H1 (cell line): Measurements from ENCODE around the gene CTCF. TPM values are rescaled to one million over a fixed set of nuclear protein-coding genes. Genes with fewer than 3 reads are reported as not detected.

Experiments
- CTCF ChIA-PET: fragments of 300-600 bp; sonication (Branson Sonifier 250); formaldehyde crosslinking; loops from one replicate; lab custom pipeline; 2021; ENCODE audit not compliant: partially characterized antibody; lab: Charles Lee
- POLR2A ChIA-PET: fragments of 300-600 bp; sonication (Branson Sonifier 250); formaldehyde crosslinking; loops from one replicate; lab custom pipeline; 2021; ENCODE audit warnings: inconsistent platforms; ENCODE audit not compliant: partially characterized antibody; lab: Charles Lee
- DNase-seq, 2 experiments: peaks; one replicate each; pipeline versions ENCODE4 v3.0.0 to v3.0.0-alpha.2; 2010 to 2022; ENCODE audit warnings: low spot score in 2 of 2, low read depth in 1 of 2, mixed read lengths in 1 of 2
- FAIRE-seq: peaks from 2 replicates; lab custom pipeline; 2011; peaks lifted over from hg19 to GRCh38; lab: Jason Lieb, UNC
- H2AFZ ChIP-seq: 2 replicates; pipeline ENCODE4 v1.8.1; 2012; ENCODE audit warnings: low read length, inconsistent platforms
- H2AK5ac ChIP-seq: 2 replicates; pipeline ENCODE4 v1.6.1; 2013; ENCODE audit warnings: low read depth, low read length
- H2BK120ac ChIP-seq: replicated peaks from 2 replicates; pipeline ENCODE3; 2013; ENCODE audit warnings: low read depth, low read length, inconsistent platforms
- H2BK12ac ChIP-seq: 2 replicates; pipeline ENCODE4 v1.6.1; 2013; ENCODE audit warnings: low read depth, low read length
- H2BK15ac ChIP-seq: 2 replicates; pipeline ENCODE4 v1.6.1; 2013; ENCODE audit warnings: low read length
- H2BK20ac ChIP-seq: 2 replicates; pipeline ENCODE4 v1.6.1; 2013; ENCODE audit warnings: low read length
- H2BK5ac ChIP-seq: 2 replicates; pipeline ENCODE4 v1.6.1; 2013; ENCODE audit warnings: low read depth, low read length
- H3K14ac ChIP-seq: 2 replicates; pipeline ENCODE4 v1.6.1; 2013; ENCODE audit warnings: inconsistent platforms; ENCODE audit not compliant: insufficient read length
- H3K18ac ChIP-seq: 2 replicates; pipeline ENCODE4 v1.6.1; 2013; ENCODE audit warnings: low read length; ENCODE audit errors: extremely low read depth
- H3K23ac ChIP-seq: 2 replicates; pipeline ENCODE4 v1.6.1; 2013; ENCODE audit warnings: inconsistent platforms; ENCODE audit not compliant: insufficient read length
- H3K23me2 ChIP-seq: 2 replicates; pipeline ENCODE4 v1.6.1; 2013; ENCODE audit warnings: low read depth, low read length
- H3K27ac ChIP-seq: 2 replicates; pipeline ENCODE4 v1.6.1; 2011; ENCODE audit warnings: low read depth, low read length, inconsistent platforms
- H3K27me3 ChIP-seq, 4 experiments: replicated peaks in 1 of 4; 1 replicate in 1 of 4; 2 replicates in 3 of 4; pipeline versions ENCODE4 v1.6.1 to v1.8.1; 2011 to 2013; ENCODE audit warnings: low read length in 3 of 4, mild to moderate bottlenecking in 3 of 4, inconsistent platforms in 2 of 4, mixed read lengths in 2 of 4, moderate library complexity in 1 of 4; ENCODE audit not compliant: control insufficient read depth in 3 of 4, insufficient read depth in 3 of 4; ENCODE audit errors: extremely low read depth in 1 of 4
- H3K36me3 ChIP-seq, 4 experiments: 2 replicates each; pipeline versions ENCODE4 v1.6.1 to v1.8.1; 2011 to 2013; ENCODE audit warnings: mild to moderate bottlenecking in 4 of 4, low read length in 3 of 4, moderate library complexity in 2 of 4, control low read depth in 1 of 4, inconsistent platforms in 1 of 4; ENCODE audit not compliant: insufficient read depth in 4 of 4, control insufficient read depth in 2 of 4
- H3K4ac ChIP-seq: replicated peaks from 2 replicates; pipeline ENCODE3; 2013; ENCODE audit warnings: low read length, low read depth, mixed read lengths, inconsistent platforms; ENCODE audit not compliant: insufficient read length
- H3K4me1 ChIP-seq, 4 experiments: replicated peaks in 1 of 4; 1 replicate in 1 of 4; 2 replicates in 3 of 4; pipeline versions ENCODE4 v1.6.1 to v1.8.1; 2011 to 2013; ENCODE audit warnings: low read length in 3 of 4, inconsistent platforms in 2 of 4, mixed read lengths in 1 of 4; ENCODE audit not compliant: insufficient read depth in 4 of 4, control insufficient read depth in 3 of 4
- H3K4me2 ChIP-seq, 2 experiments: 2 replicates each; pipeline versions ENCODE4 v1.6.1 to v1.8.1; 2011 to 2013; ENCODE audit warnings: low read depth in 2 of 2, low read length in 2 of 2, control low read depth in 1 of 2, inconsistent platforms in 1 of 2, mild to moderate bottlenecking in 1 of 2; ENCODE audit not compliant: insufficient read depth in 1 of 2
- H3K4me3 ChIP-seq, 4 experiments: fragments of 200-600, 300-600 bp in 1 of 4; sonication (generic), shearing (Covaris generic), sonication (Bioruptor Twin) in 1 of 4; 2 replicates each; pipeline versions ENCODE4 v1.5.1 to v1.8.1; 2011 to 2016; ENCODE audit warnings: low read length in 4 of 4, low read depth in 3 of 4, control low read depth in 2 of 4, inconsistent platforms in 2 of 4, mild to moderate bottlenecking in 2 of 4, mixed read lengths in 1 of 4, moderate library complexity in 1 of 4; ENCODE audit not compliant: insufficient read depth in 2 of 4; ENCODE audit errors: extremely low read depth in 1 of 4
- H3K56ac ChIP-seq: replicated peaks from 2 replicates; pipeline ENCODE3; 2013; ENCODE audit warnings: low read depth, mild to moderate bottlenecking, mixed read lengths, low read length, inconsistent platforms; ENCODE audit not compliant: insufficient read length
- H3K79me1 ChIP-seq: 2 replicates; pipeline ENCODE4 v1.6.1; 2013; ENCODE audit warnings: low read depth, low read length, control low read depth
- H3K79me2 ChIP-seq, 2 experiments: 2 replicates each; pipeline versions ENCODE4 v1.6.1 to v1.8.1; 2012 to 2013; ENCODE audit warnings: low read length in 2 of 2, mild to moderate bottlenecking in 2 of 2, inconsistent platforms in 1 of 2; ENCODE audit not compliant: insufficient read depth in 2 of 2, control insufficient read depth in 1 of 2
- H3K9ac ChIP-seq, 4 experiments: replicated peaks in 1 of 4; 1 replicate in 1 of 4; 2 replicates in 3 of 4; pipeline versions ENCODE4 v1.6.1 to v1.8.1; 2011 to 2013; ENCODE audit warnings: low read depth in 3 of 4, low read length in 3 of 4, control low read depth in 2 of 4, mild to moderate bottlenecking in 2 of 4, moderate library complexity in 2 of 4, inconsistent platforms in 1 of 4; ENCODE audit errors: extremely low read depth in 1 of 4
- H3K9me3 ChIP-seq, 2 experiments: 2 replicates each; pipeline versions ENCODE4 v1.6.1 to v1.8.1; 2012 to 2013; ENCODE audit warnings: mild to moderate bottlenecking in 2 of 2, moderate library complexity in 2 of 2, control low read depth in 1 of 2, inconsistent platforms in 1 of 2, low read depth in 1 of 2, low read length in 1 of 2, mixed read lengths in 1 of 2; ENCODE audit not compliant: insufficient read depth in 2 of 2
- H4K20me1 ChIP-seq, 2 experiments: replicated peaks in 1 of 2; 2 replicates each; pipeline versions ENCODE3 to v1.8.1; 2011 to 2013; ENCODE audit warnings: inconsistent platforms in 2 of 2, low read length in 2 of 2, mild to moderate bottlenecking in 1 of 2; ENCODE audit not compliant: insufficient read depth in 2 of 2, control insufficient read depth in 1 of 2
- H4K5ac ChIP-seq: 2 replicates; pipeline ENCODE4 v1.6.1; 2013; ENCODE audit warnings: low read length, low read depth, mixed read lengths, inconsistent platforms; ENCODE audit not compliant: insufficient read length
- H4K8ac ChIP-seq: 2 replicates; pipeline ENCODE4 v1.8.0; 2013; ENCODE audit warnings: mild to moderate bottlenecking, moderate library complexity, low read length, inconsistent platforms; ENCODE audit not compliant: insufficient read depth; ENCODE audit errors: extremely low read depth
- H4K91ac ChIP-seq: replicated peaks from 2 replicates; pipeline ENCODE3; 2013; ENCODE audit warnings: low read length, mixed read lengths, inconsistent platforms; ENCODE audit not compliant: insufficient read length
- POLR2A ChIP-seq, 2 experiments: IDR thresholded peaks; 1 replicate in 1 of 2; 2 replicates in 1 of 2; pipeline ENCODE4 v1.6.1; 2011; ENCODE audit warnings: low read depth in 2 of 2, low read length in 2 of 2, mild to moderate bottlenecking in 2 of 2; ENCODE audit errors: control extremely low read depth in 1 of 2
- POLR2AphosphoS5 ChIP-seq: IDR thresholded peaks from 2 replicates; pipeline ENCODE4 v1.6.1; 2011; ENCODE audit warnings: low read depth, low read length
- RXRA ChIP-seq: IDR thresholded peaks from 2 replicates; pipeline ENCODE4 v1.6.1; 2011; ENCODE audit warnings: low read depth, mild to moderate bottlenecking, low read length, moderate library complexity; ENCODE audit not compliant: insufficient read depth
- SP2 ChIP-seq: IDR thresholded peaks from 2 replicates; pipeline ENCODE4 v1.6.1; 2012; ENCODE audit warnings: mild to moderate bottlenecking, low read length, inconsistent platforms
- WGBS, 2 experiments: shearing (Covaris generic) in 1 of 2; methylation state at CpG; one replicate each; pipeline versions ENCODE4 v1.1.6 to v1.1.7; 2013 to 2015; ENCODE audit warnings: low lambda C conversion rate in 2 of 2, mixed read lengths in 2 of 2, inconsistent platforms in 1 of 2, low coverage in 1 of 2, missing lambda C conversion rate in 1 of 2; ENCODE audit not compliant: insufficient replicate concordance in 2 of 2, insufficient coverage in 1 of 2, insufficient read length in 1 of 2; ENCODE audit errors: extremely low coverage in 1 of 2, missing lambda C conversion rate in 1 of 2; 5-methylcytosine and 5-hydroxymethylcytosine counted together
- polyA plus RNA-seq, 7 experiments: library from polyadenylated mRNA; depleted of rRNA in 3 of 7; stranded (reverse) in 5 of 7; unstranded in 2 of 7; fragments of >200 nt in 5 of 7; fragments of 200-250 nt in 2 of 7; gene quantifications; 1 replicate in 5 of 7; 2 replicates in 1 of 7; 4 replicates in 1 of 7; pipeline versions ENCODE4 v1.2.1 to v1.2.3, GENCODE V29; 2011 to 2013; ENCODE audit warnings: missing spikeins in 2 of 7, mixed read lengths in 2 of 7
- total RNA-seq: library from RNA; stranded (reverse); fragmentation: NEBNext Ultra II Directional; extraction: Animal tissue kit (Norgen Biotek cat#: 25700); gene quantifications from 2 replicates; pipeline ENCODE4 v1.2.1, GENCODE V29; 2021
- TF ChIP-seq, protein P1 (sequence below): IDR thresholded peaks from 2 replicates; pipeline ENCODE4 v1.6.1; 2012; ENCODE audit warnings: inconsistent platforms

The CTCF gene
- total and polyA plus RNA-seq, 2 of the 8 experiments (the other 6 are each of a cell fraction or from before 2014, with no cell fraction given), result 32.4 to 66.0 TPM

DNA sequence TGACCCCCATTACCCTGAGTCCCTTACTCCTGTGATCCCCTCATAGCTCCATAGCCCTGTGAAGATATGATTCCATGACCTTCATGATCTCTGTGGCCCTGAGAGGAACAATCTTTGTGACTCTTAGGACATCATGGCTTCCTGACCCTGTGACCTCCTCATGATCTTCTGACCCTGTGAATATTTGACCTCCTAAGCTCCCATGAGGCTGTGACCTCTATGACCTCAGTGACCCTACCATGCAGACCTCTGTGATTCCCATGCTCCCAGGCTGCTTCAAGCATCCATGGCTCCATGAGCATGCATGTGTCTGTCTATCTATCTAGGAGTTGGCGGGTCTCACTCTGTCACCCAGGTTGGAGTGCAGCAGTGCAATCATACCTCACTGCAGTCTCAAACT, 21.6 kb upstream of the CTCF start:
- Histone ChIP-seq H2AFZ (no peak overlapping the region), H3K27me3 (peaks cover 30 to 59% (median 57%) of the 10 kb centered on the region in 4 experiments), H2BK15ac (no peak overlapping the region), H4K8ac (no peak overlapping the region), H3K36me3 (peaks cover 0 to 3% (median 0%) of the 10 kb centered on the region in 4 experiments; a peak in 2 of 8 replicates), H3K27ac (no peak overlapping the region), H3K9me3 (no peaks in the 10 kb centered on the region), H3K4me3 (no peak overlapping the region), H3K14ac (no peak overlapping the region), H2BK12ac (no peak overlapping the region), H3K9ac (no peak overlapping the region), H4K91ac (no peak overlapping the region), H3K79me1 (no peaks in the 10 kb centered on the region; the same call in 1 of the 2 replicates), H4K20me1 (peaks cover 9 to 26% of the 10 kb centered on the region in 2 experiments), H2BK20ac (no peak overlapping the region), H3K18ac (no peak overlapping the region), H3K4me1 (peaks cover 0 to 11% (median 6%) of the 10 kb centered on the region in 4 experiments; a peak in 5 of 7 replicates), H3K23me2 (peaks cover 16% of the 10 kb centered on the region; the same call in 1 of the 2 replicates), H3K4ac (no peak overlapping the region), H2BK5ac (no peak overlapping the region), H3K79me2 (no peaks in the 10 kb centered on the region), H4K5ac (no peak overlapping the region), H3K56ac (no peak overlapping the region), H3K4me2 (no peak overlapping the region), H3K23ac (no peak overlapping the region), H2BK120ac (no peak overlapping the region), H2AK5ac (no peak overlapping the region)
- 93% methylated on average over 1 of the region's 1 CpG; no CpG with 5 or more reads in 1 of the 2 experiments for WGBS, 2 experiments
- POLR2A ChIA-PET, result interaction anchor here (1.0 to 5.1 kb wide), 5 partner anchors 11 to 119 kb away, joined by 3 to 27 read pairs (median 5); partner anchors contain the start of genes ACD and CTCF
- CTCF ChIA-PET, result interaction anchor here (0.6 to 3.8 kb wide), 11 partner anchors 11 to 1585 kb away, joined by 3 to 23 read pairs (median 5); partner anchors contain the start of gene CARMIL2
- TF ChIP-seq POLR2AphosphoS5, result no peak
- TF ChIP-seq SP2, result no peak
- no peak for TF ChIP-seq POLR2A (IDR thresholded peaks at IDR 0.05; ENCODE audit: control extremely low read depth in 1 of 2, low read depth in 2 of 2, low read length in 2 of 2)
- no peak for TF ChIP-seq RXRA
- TF ChIP-seq, protein P1, sequence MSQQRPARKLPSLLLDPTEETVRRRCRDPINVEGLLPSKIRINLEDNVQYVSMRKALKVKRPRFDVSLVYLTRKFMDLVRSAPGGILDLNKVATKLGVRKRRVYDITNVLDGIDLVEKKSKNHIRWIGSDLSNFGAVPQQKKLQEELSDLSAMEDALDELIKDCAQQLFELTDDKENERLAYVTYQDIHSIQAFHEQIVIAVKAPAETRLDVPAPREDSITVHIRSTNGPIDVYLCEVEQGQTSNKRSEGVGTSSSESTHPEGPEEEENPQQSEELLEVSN, result no peak
- FAIRE-seq (no peak), DNase-seq (no peak)
